Stimulated activated CD4-positive, alpha-beta T cell treated with anti-CD3 and anti-CD28 coated beads, Interleukin-4, amount 100 ng/mL, for 48 hours (primary cell): ENCODE results near the gene COPRS.

ENCODE experiments used
- DNase-seq, 2 donors: peaks; one replicate each; pipeline ENCODE4 v3.0.0-alpha.2; 2020; ENCODE audit warnings: low read depth in 2 of 2

The COPRS gene, protein sequence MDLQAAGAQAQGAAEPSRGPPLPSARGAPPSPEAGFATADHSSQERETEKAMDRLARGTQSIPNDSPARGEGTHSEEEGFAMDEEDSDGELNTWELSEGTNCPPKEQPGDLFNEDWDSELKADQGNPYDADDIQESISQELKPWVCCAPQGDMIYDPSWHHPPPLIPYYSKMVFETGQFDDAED

GRCh38 chr17:31858642-31859486, at the start of gene COPRS:
COPRS (minus strand) TSS chr17:31859244; CDS start chr17:31859199, 45 bp downstream.
- DNase-seq: peak; percentile 69 to 77

DNA sequence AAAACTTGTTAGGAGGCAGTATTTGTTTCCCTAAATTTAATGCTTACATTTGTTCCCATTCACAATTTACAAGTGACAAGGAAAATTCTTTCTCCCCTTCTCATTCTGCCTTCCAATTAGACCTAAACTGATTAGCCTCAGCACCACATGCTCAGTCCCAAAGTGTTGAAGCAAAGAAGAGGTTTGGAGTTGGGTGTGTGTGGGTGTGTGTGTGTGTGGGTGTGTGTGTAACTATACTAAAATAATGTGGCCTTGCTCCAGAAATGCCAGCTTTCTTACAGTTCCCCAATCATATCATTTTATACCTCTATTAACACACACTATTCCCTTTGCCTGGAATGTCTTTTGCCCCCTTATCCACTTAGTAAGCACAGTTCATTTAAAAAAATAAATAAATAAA, 49.3 kb upstream of the COPRS start:
- DNase-seq: no peak

GRCh38 chr17:31907342-31907962, 48.4 kb upstream of the COPRS start:
- DNase-seq: no peak

DNA sequence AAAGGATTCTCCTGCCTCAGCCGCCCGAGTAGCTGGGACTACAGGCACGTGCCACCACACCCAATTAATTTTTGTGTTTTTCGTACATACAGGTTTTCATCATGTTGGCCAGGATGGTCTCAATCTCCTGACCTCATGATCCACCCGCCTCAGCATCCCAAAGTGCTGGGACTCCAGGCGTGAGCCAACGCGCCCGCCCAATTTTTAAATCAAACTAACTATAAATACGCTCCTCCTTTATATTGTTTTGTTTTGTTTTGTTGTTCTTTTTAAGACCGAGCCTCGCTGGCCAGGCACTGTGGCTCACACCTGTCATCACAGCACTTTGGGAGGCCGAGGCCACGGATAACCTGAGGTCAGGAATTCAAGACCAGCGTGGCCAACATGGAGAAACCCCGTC, 44.4 kb upstream of the COPRS start:
- no peak for DNase-seq

- no peak for DNase-seq
These were observed 43.6 kb upstream of the COPRS start for GRCh38 chr17:31902693-31903092.

GRCh38 chr17:31900877-31901276, 41.8 kb upstream of the COPRS start:
- DNase-seq: no peak

DNA sequence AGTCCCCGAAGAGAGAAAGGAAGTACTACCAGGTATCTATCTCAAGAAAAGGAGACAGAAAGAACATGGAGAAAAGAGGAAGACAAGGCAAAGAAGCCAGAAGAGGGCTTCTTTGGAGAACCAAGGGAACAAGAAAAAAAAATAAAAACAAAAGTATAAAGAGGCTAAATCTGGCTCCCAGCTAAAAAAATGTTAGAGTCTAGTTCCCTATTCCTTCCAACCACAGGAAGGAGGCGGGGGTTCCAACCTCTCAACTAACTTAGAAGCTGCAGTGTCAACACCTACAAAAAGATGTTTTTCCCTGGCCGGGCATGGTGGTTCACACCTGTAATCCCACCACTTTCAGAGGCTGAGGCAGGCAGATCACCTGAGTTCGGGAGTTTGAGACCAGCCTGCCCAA, 29.1 kb upstream of the COPRS start:
- DNase-seq: no peak

DNA sequence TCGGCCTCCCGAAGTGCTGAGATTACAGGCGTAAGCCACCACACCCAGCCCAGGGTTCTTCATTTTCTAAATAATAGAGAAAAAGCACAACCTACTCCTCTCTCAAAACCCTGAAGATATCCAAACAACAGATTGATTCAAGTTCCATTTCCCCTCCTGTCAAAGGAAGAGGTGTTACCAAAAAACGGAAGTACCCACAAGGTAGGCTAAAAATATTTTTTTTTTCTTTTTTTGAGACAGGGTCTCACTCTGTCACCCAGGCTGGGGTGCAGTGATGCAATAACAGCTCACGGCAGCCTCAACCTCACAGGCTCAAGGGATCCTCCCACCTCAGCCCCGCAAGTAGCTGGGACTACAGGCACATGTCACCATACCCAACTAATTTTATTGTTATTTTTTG, 23.5 kb upstream of the COPRS start:
- no peak for DNase-seq

GRCh38 chr17:31880311-31880710, 21.3 kb upstream of the COPRS start:
- no peak for DNase-seq

DNA sequence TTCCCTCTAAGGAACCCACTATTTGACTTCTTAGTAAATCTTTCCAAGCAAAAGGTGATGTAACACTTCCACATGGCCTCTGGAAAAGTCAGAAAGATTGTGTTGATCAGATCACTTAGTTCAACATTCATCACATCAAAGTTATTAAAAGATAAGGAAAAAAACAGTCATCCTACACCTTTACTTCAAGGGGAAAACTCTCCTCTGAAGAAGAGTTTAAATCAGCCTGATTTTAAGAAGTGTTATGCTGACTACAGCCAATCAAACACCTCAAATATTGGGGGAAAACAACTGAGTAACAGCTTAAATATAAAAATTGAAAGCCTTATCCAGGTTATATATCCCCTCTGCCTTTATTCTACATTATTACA, 19.6 kb upstream of the COPRS start:
- DNase-seq: no peak

GRCh38 chr17:31877911-31878702, 19.1 kb upstream of the COPRS start:
- DNase-seq: peak; percentile 18 to 19

DNA sequence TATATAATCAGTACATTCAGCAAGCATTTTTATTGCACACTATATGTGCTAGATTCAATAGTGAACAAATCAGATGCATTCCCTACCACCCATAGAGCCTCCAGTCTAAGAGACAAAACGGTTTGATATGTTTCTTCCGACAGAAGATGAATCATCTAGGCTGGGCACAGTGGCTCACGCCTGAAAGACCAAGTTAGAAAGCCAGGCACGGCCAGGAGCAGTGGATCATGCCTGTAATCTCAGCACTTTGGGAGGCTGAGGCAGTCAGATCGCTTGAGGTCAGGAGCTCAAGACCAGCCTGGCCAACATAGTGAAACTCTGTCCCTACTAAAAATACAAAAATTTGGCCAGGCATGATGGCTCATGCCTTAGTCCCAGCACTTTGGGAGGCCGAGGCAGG, 18.3 kb upstream of the COPRS start:
- DNase-seq: no peak

- DNase-seq: no peak
These were observed 16.0 kb upstream of the COPRS start for GRCh38 chr17:31875081-31875480.

- no peak for DNase-seq
These were observed 10.9 kb upstream of the COPRS start for GRCh38 chr17:31869797-31870568.

DNA sequence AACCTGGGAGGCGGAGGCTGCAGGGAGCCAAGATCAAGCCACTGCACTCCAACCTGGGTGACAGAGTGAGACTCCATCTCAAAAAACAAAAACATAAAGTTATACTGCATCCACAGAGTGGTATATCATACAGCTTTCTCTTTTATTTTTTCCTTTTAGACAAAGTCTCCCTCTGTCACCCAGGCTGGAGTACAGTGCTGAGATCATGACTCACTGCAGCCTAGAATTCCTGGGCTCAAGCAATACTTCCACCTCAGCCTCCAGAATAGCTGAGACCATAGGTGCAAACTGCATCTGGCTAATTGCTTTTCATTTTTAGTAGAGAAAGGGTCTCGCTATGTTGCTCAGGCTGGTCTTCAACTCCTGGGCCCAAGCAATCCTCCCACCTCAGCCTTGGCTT, 10.0 kb upstream of the COPRS start:
- DNase-seq: no peak

DNA sequence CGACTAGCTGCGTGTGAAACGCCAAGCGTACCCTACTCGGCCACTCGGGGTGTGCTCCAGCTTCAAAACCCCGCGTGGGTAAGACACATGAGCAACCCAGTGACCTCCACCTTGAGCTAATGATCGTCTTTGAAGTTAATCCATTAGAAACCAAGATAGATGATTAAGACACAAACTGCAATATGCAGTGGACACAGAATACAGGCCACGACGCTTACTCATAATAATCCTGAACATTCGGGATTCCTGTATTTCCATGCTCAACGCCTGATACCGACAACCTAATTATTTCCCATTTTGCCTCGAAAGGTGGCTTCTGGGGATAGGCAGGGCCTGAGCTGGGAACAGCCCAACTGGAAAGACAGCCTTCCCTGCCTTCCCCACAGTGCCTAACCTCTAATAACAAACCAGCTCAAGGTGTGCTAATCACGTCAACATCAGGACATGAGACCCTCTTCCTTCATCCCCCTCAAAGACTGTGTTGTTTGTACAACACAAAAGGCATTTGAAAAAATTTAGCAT, 504 bp upstream of the COPRS start:
- no peak for DNase-seq

DNA sequence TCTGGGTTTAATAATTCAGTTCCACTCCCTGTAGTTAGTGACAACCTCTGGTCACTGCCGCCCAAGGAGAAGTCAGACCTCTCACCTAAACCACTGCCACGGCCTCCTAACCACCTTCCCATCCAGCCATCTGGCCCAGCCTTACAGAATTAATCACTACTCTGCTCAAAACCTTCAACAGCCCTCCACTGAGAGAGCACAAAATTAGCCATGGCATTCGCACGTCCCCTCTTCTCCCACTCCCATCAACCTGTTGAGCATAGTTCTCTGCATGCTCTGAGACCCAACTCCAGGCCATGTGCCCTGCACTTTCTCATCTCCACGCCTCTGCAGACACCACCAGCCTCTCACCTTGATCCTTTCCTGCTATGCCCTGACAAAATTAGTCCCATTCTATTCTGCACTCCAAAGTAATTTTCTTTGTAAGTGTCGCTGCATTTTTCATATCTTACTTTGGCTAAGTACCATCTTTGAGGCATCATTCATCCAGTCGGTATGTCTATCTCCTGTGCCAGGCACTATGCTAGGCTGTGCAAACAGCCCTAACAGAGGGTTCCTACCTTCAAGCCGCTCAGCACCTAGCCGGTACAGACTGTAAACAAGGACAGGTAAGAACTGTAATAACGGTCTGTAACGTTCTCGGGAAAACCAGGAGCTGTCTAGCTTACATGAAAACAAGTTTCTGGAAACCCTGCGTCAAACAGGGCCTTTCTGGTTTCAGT, 963 bp downstream of the COPRS start:
- no peak for DNase-seq

GRCh38 chr17:31856750-31857149, 2.3 kb downstream of the COPRS start:
- DNase-seq: no peak

DNA sequence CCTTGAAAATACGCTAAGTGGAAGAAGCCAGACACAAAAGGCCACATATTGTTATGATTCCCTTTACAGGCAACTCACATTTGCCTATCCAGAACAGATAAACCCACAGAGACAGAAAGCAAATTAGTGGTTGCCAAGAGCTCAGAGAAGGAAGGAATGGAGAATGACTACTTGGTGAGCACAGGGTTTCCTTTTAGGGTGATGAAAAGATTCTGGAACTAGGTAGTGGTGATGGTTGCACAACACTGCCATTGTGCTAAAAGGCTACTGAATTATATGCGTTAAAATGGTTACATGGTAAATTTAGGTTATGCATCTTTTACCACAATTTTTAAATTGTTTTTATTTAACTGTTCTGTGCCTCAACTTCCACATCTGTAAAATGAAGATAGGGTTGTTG, 4.4 kb downstream of the COPRS start:
- no peak for DNase-seq

DNA sequence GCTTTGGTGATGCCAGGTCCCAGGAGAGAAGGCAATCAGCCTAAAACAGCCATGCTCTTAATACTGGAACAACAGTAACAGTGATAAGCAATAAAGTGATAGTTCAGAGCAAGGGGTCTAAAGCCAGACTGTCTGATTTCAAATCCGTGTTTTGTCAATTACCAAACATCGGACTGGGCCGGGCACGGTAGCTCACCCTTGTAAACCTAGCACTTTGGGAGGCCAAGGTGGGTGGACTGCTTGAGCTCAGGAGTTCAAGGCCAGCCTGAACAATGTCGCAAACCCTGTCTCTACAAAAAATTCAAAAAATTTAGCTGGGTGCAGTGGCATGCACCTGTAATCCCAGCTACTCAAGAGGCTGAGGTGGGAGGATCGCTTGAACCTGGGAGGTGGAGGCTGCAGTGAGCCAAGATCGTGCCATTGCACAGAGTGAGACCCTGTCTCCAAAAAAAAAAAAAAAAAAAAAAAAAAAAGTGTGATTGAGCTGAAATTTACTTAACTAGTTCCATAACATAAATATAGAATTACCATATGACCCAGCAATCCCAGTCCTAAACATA, 5.1 kb downstream of the COPRS start:
- DNase-seq: no peak
